Activated CD4-positive, alpha-beta memory T cell treated with anti-CD3 and anti-CD28 coated beads, Interleukin-2, amount 10 ng/mL, durations not matched to agents 7 days and 5 days (primary cell): ENCODE data around the gene KHDC3L. TPM values are rescaled to one million over a fixed set of nuclear protein-coding genes. Genes with fewer than 3 reads are reported as not detected.

ENCODE experiments used
- CTCF ChIA-PET: fragments of 350-600 bp; sonication (Branson Sonifier 250); formaldehyde crosslinking; loops from one replicate; lab custom pipeline; 2021; ENCODE audit warnings: antibody characterized with exemption, inconsistent platforms; lab: Charles Lee
- POLR2A ChIA-PET: fragments of 350-600 bp; sonication (Branson Sonifier 250); formaldehyde crosslinking; loops from one replicate; lab custom pipeline; 2021; ENCODE audit warnings: antibody characterized with exemption; lab: Charles Lee
- DNase-seq: peaks from one replicate; pipeline ENCODE4 v3.0.0-alpha.2; 2020
- H3K27ac Mint-ChIP-seq: one replicate; pipeline ENCODE4 v1.8.0; 2021; ENCODE audit warnings: mild to moderate bottlenecking, mixed read lengths
- H3K27me3 Mint-ChIP-seq: one replicate; pipeline ENCODE4 v1.8.0; 2021; ENCODE audit warnings: mixed read lengths
- H3K36me3 Mint-ChIP-seq: one replicate; pipeline ENCODE4 v1.8.0; 2021; ENCODE audit warnings: low read depth, mixed read lengths
- H3K4me1 Mint-ChIP-seq: one replicate; pipeline ENCODE4 v1.8.0; 2021; ENCODE audit warnings: mixed read lengths
- H3K4me3 Mint-ChIP-seq: one replicate; pipeline ENCODE4 v1.8.0; 2021; ENCODE audit warnings: mild to moderate bottlenecking, mixed read lengths
- H3K9me3 Mint-ChIP-seq: one replicate; pipeline ENCODE4 v1.8.0; 2021; ENCODE audit warnings: mixed read lengths
- total RNA-seq, 2 experiments: library from RNA; stranded (reverse); gene quantifications; one replicate each; pipeline ENCODE4 v1.2.3, GENCODE V29; 2021

Gene KHDC3L
- total RNA-seq, 2 experiments from 2014 or later, result not detected

- Mint-ChIP-seq H3K4me3 (no peak overlapping the region), H3K9me3 (no peaks in the 10 kb centered on the region)
- CTCF ChIA-PET, result no interaction called here
Observed at GRCh38 chr6:73349311-73349710, 13.1 kb upstream of the KHDC3L start.

GRCh38 chr6:73353636-73354593 lies 8.5 kb upstream of the KHDC3L start, which contains the start of gene DPPA5:
Gene DPPA5, minus strand, starts transcription at chr6:73354276. Its CDS starts 51 bp downstream, at chr6:73354225.
- Mint-ChIP-seq H3K4me1 (no peaks in the 10 kb centered on the region), H3K27ac (no peak within 1 kb of the TSS), H3K4me3 (no peak within 1 kb of the TSS), H3K27me3 (peaks cover 30% of the 10 kb centered on the region), H3K36me3 (no peaks in the 10 kb centered on the region), H3K9me3 (no peaks in the 10 kb centered on the region)
- POLR2A ChIA-PET, result no interaction called here
- no peak for DNase-seq
- CTCF ChIA-PET, result no interaction called here

More at GRCh38 chr6:73349311-73349710, 13.1 kb upstream of the KHDC3L start:
- POLR2A ChIA-PET, result interaction anchor here (1.4 kb wide), 1 partner anchor 40 kb away, joined by 3 read pairs; no protein-coding TSS in a partner anchor
- no peak overlapping the region for H3K27ac Mint-ChIP-seq
- no peak for DNase-seq
- no peaks in the 10 kb centered on the region for H3K36me3 Mint-ChIP-seq
- peaks cover 45% of the 10 kb centered on the region for H3K27me3 Mint-ChIP-seq
- no peaks in the 10 kb centered on the region for H3K4me1 Mint-ChIP-seq

- Mint-ChIP-seq H3K4me1 (no peaks in the 10 kb centered on the region), H3K27me3 (peaks cover 3% of the 10 kb centered on the region), H3K9me3 (no peaks in the 10 kb centered on the region), H3K27ac (no peak overlapping the region), H3K36me3 (no peaks in the 10 kb centered on the region), H3K4me3 (no peak overlapping the region)
- ChIA-PET CTCF (no interaction called here), POLR2A (no interaction called here)
- no peak for DNase-seq
Observed at GRCh38 chr6:73362869-73363536, 545 bp downstream of the KHDC3L start.

GRCh38 chr6:73363537-73363875 lies 1.0 kb downstream of the KHDC3L start:
- peaks cover 3% of the 10 kb centered on the region for H3K27me3 Mint-ChIP-seq
- no peak for DNase-seq
- POLR2A ChIA-PET, result no interaction called here
- H3K9me3 Mint-ChIP-seq, result no peaks in the 10 kb centered on the region
- H3K36me3 Mint-ChIP-seq, result no peaks in the 10 kb centered on the region
- no peak overlapping the region for H3K4me3 Mint-ChIP-seq
- H3K27ac Mint-ChIP-seq, result no peak overlapping the region
- H3K4me1 Mint-ChIP-seq, result no peaks in the 10 kb centered on the region
- CTCF ChIA-PET, result no interaction called here

DNA sequence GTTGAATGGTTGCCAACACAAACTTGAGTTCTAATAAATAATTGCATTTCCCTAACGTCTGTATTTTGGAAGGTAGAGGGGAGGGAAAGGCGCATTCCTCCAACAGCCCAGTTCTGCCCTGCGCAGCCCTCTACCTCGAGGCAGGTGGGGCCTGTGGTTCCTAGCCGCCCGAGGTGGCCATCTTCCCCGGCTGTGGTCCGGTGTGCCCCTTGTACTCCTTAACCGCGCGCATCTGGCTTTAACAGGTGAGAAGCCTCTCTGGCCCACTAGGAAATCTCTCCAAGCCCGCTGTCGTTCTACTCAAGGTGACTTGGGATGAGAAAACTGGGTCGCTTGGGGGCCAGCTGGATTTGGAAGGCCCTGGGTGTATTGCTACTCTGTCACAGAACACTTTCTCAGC lies 1.7 kb downstream of the KHDC3L start:
- H3K27ac Mint-ChIP-seq, result no peak overlapping the region
- no peak for DNase-seq
- ChIA-PET CTCF (no interaction called here), POLR2A (no interaction called here)
- H3K4me1 Mint-ChIP-seq, result no peaks in the 10 kb centered on the region
- no peak overlapping the region for H3K4me3 Mint-ChIP-seq
- H3K9me3 Mint-ChIP-seq, result no peaks in the 10 kb centered on the region
- H3K27me3 Mint-ChIP-seq, result peaks cover 3% of the 10 kb centered on the region
- H3K36me3 Mint-ChIP-seq, result no peaks in the 10 kb centered on the region

DNA sequence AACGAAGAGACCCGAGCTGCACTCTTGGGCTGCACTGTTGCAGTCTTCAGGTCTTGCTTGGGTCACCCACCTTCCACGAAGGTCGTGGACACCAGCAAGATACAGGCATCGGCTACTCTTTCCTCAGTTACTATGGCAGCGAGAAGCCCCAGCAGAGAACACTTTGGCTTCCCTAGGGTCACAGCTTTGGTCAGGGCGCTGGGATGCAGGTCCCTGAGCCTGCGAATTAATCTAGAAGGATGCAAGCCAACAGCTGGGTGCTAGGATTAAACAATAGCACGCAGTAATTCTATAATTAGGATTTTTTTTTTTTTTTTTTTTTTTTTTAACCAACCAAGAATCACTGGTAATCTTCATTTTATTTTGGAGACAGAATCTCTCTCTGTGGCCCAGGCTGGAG lies 2.1 kb downstream of the KHDC3L start:
- POLR2A ChIA-PET, result no interaction called here
- Mint-ChIP-seq H3K4me3 (no peak overlapping the region), H3K4me1 (no peaks in the 10 kb centered on the region), H3K27me3 (peaks cover 3% of the 10 kb centered on the region), H3K9me3 (no peaks in the 10 kb centered on the region), H3K27ac (no peak overlapping the region), H3K36me3 (no peaks in the 10 kb centered on the region)
- DNase-seq, result no peak
- CTCF ChIA-PET, result interaction anchor here (1.0 kb wide), 1 partner anchor 41 kb away, joined by 3 read pairs; no protein-coding TSS in a partner anchor

- H3K9me3 Mint-ChIP-seq, result no peaks in the 10 kb centered on the region
- CTCF ChIA-PET, result no interaction called here
- POLR2A ChIA-PET, result no interaction called here
- H3K27me3 Mint-ChIP-seq, result peaks cover 3% of the 10 kb centered on the region
- no peaks in the 10 kb centered on the region for H3K36me3 Mint-ChIP-seq
- no peaks in the 10 kb centered on the region for H3K4me1 Mint-ChIP-seq
- no peak overlapping the region for H3K4me3 Mint-ChIP-seq
- DNase-seq, result no peak
- no peak overlapping the region for H3K27ac Mint-ChIP-seq
Observed at GRCh38 chr6:73367761-73368355, 5.4 kb downstream of the KHDC3L start.

DNA sequence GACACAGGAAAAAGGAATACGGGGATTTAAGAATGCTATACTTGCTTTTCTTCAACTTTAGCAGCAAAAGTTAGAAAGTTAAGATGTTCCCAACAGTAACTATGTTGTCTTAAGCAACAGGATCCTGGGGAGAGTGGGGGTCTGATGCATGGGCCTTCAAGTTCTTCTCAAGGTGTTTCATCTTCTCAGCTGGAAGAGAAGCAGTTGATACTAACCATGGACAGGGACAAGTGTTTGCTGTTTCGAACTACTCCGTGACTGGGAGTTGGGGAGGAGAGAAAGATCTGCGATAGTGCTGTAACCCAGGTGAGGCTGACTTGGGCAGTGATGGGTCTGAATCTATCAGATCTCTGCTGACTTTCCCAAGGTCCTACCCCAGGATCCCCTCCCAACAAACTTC lies 6.2 kb downstream of the KHDC3L start:
- H3K4me1 Mint-ChIP-seq, result no peaks in the 10 kb centered on the region
- H3K27me3 Mint-ChIP-seq, result peaks cover 3% of the 10 kb centered on the region
- ChIA-PET CTCF (no interaction called here), POLR2A (no interaction called here)
- no peaks in the 10 kb centered on the region for H3K36me3 Mint-ChIP-seq
- no peak overlapping the region for H3K4me3 Mint-ChIP-seq
- no peak for DNase-seq
- no peak overlapping the region for H3K27ac Mint-ChIP-seq
- H3K9me3 Mint-ChIP-seq, result no peaks in the 10 kb centered on the region

GRCh38 chr6:73369157-73369556 lies 6.7 kb downstream of the KHDC3L start:
- POLR2A ChIA-PET, result no interaction called here

GRCh38 chr6:73369563-73369962 lies 7.1 kb downstream of the KHDC3L start, which contains the start of gene OOEP:
Gene OOEP, minus strand, starts transcription at chr6:73369897. Its CDS starts 105 bp downstream, at chr6:73369792.
- H3K4me1 Mint-ChIP-seq, result no peaks in the 10 kb centered on the region
- ChIA-PET CTCF (no interaction called here), POLR2A (no interaction called here)
- H3K36me3 Mint-ChIP-seq, result no peaks in the 10 kb centered on the region
- no peak for DNase-seq
- H3K9me3 Mint-ChIP-seq, result no peaks in the 10 kb centered on the region
- H3K4me3 Mint-ChIP-seq, result no peak within 1 kb of the TSS
- peaks cover 3% of the 10 kb centered on the region for H3K27me3 Mint-ChIP-seq
- H3K27ac Mint-ChIP-seq, result no peak within 1 kb of the TSS

More at GRCh38 chr6:73369157-73369556, 6.7 kb downstream of the KHDC3L start:
- Mint-ChIP-seq H3K27me3 (peaks cover 3% of the 10 kb centered on the region), H3K4me1 (no peaks in the 10 kb centered on the region), H3K4me3 (no peak overlapping the region), H3K36me3 (no peaks in the 10 kb centered on the region), H3K27ac (no peak overlapping the region), H3K9me3 (no peaks in the 10 kb centered on the region)
- DNase-seq, result no peak
- CTCF ChIA-PET, result no interaction called here

DNA sequence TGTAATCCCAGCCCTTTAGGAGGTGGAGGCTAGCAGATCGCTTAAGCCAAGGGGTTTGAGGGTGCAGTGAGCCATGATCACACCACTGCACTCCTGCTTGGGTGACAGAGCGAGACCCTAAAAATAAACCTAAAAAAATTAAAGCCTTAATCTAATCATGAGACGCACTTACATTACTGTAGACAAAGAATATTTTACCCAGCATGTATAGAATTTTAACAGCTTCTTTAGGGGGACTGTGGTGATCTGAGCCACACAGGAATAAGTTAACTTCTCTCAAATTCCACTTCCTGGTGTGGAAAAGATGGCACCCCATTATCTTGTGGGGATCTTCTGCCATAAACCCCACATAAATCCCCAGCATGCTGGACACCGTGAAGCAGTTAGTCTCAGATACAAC lies 9.5 kb downstream of the KHDC3L start:
- no peak for DNase-seq
- Mint-ChIP-seq H3K4me3 (no peak overlapping the region), H3K9me3 (no peaks in the 10 kb centered on the region), H3K4me1 (no peaks in the 10 kb centered on the region), H3K27me3 (no peaks in the 10 kb centered on the region), H3K36me3 (no peaks in the 10 kb centered on the region), H3K27ac (no peak overlapping the region)
- ChIA-PET CTCF (no interaction called here), POLR2A (no interaction called here)

- CTCF ChIA-PET, result no interaction called here
- H3K4me3 Mint-ChIP-seq, result no peak overlapping the region
- POLR2A ChIA-PET, result no interaction called here
- H3K36me3 Mint-ChIP-seq, result no peaks in the 10 kb centered on the region
- H3K27ac Mint-ChIP-seq, result no peak overlapping the region
- no peaks in the 10 kb centered on the region for H3K4me1 Mint-ChIP-seq
- no peaks in the 10 kb centered on the region for H3K9me3 Mint-ChIP-seq
- no peak for DNase-seq
- no peaks in the 10 kb centered on the region for H3K27me3 Mint-ChIP-seq
Observed at GRCh38 chr6:73372516-73372915, 10.1 kb downstream of the KHDC3L start.

DNA sequence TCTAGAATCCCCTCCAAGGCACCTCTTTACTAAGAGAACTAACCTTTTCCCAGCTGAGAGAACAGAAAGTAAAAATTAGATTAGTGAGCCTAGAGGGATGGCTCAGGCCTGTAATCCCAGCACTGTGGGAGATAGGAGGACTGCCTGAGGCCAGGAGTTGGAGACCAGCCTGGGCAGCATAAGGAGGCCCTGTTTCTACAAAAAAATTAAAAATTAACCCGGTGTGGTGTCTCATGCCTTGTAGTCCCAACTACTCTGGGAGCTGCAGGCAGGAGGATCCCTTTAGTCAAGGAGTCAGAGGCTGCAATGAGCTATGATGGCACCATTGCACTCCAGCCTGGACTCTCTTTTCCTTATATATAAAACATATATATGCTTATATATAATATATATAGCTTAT lies 12.8 kb downstream of the KHDC3L start:
- no peaks in the 10 kb centered on the region for H3K27me3 Mint-ChIP-seq
- no peak for DNase-seq
- no peak overlapping the region for H3K27ac Mint-ChIP-seq
- ChIA-PET POLR2A (interaction anchor here (0.6 to 1.1 kb wide), 2 partner anchors 14 to 272 kb away, joined by 4 to 5 read pairs; no protein-coding TSS in a partner anchor), CTCF (interaction anchor here (1.4 to 1.6 kb wide), 2 partner anchors 14 to 90 kb away, joined by 3 to 4 read pairs; no protein-coding TSS in a partner anchor)
- no peaks in the 10 kb centered on the region for H3K4me1 Mint-ChIP-seq
- H3K36me3 Mint-ChIP-seq, result no peaks in the 10 kb centered on the region
- H3K9me3 Mint-ChIP-seq, result no peaks in the 10 kb centered on the region
- H3K4me3 Mint-ChIP-seq, result no peak overlapping the region
